A673 (cell line): ENCODE data around the gene CAMK1D.

Source experiments
- CTCF ChIP-seq: fragments of 300-800, 200-600 bp; sonication (generic); conservative IDR thresholded peaks from 2 replicates; pipeline ENCODE4 v1.5.1; 2017; ENCODE audit warnings: low read depth, mild to moderate bottlenecking, antibody characterized with exemption, low read length, moderate library complexity, mixed read lengths
- EZH2 ChIP-seq: fragments of 200-600 bp; sonication (generic); IDR thresholded peaks from 2 replicates; pipeline ENCODE4 v1.6.1; 2017; ENCODE audit warnings: borderline replicate concordance, low read depth, mild to moderate bottlenecking, mixed read lengths, antibody characterized with exemption, low read length; ENCODE audit not compliant: poor library complexity, severe bottlenecking

- TF ChIP-seq CTCF = no peak
- TF ChIP-seq EZH2 = no peak
These were observed 473.5 kb downstream of the CAMK1D start for GRCh38 chr10:12822893-12823170.
